Stomach (tissue), 4 donors: ENCODE measurements around the gene DCLK1.

Source experiments
- POLR2AphosphoS5 ChIP-seq, 3 donors: sonication (generic); formaldehyde crosslinking; IDR thresholded peaks; one replicate each; pipeline ENCODE4 v1.6.1; 2016; ENCODE audit warnings: antibody characterized with exemption in 3 of 3
- TF ChIP-seq, protein P1 (sequence below), 7 experiments: fragments of 450-650 bp in 4 of 7; fragments of 200-600 bp in 3 of 7; sonication (generic) in 3 of 7; IDR thresholded peaks; one replicate each; pipeline ENCODE4 v1.5.1; 2016 to 2019; ENCODE audit warnings: antibody characterized with exemption in 7 of 7, control low read depth in 2 of 7, mild to moderate bottlenecking in 1 of 7

DNA sequence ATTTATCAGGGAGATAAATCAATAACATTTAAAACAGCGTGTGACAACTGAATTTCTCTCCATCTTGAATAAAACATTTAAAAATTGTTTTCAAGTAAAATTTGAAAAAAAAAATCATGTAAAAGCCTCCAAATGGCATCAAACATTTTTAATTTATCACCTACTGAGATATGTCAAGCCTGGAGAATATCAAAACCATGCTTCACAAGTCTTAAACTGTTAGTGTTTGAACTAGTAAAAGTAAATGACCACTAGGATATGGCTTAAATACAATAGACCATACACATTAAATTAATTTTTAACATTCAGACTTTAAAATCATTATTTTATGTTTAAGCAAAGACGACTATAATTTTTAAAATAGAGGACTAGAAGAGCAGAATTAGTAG, 281.9 kb downstream of the DCLK1 start:
- TF ChIP-seq, protein P1, sequence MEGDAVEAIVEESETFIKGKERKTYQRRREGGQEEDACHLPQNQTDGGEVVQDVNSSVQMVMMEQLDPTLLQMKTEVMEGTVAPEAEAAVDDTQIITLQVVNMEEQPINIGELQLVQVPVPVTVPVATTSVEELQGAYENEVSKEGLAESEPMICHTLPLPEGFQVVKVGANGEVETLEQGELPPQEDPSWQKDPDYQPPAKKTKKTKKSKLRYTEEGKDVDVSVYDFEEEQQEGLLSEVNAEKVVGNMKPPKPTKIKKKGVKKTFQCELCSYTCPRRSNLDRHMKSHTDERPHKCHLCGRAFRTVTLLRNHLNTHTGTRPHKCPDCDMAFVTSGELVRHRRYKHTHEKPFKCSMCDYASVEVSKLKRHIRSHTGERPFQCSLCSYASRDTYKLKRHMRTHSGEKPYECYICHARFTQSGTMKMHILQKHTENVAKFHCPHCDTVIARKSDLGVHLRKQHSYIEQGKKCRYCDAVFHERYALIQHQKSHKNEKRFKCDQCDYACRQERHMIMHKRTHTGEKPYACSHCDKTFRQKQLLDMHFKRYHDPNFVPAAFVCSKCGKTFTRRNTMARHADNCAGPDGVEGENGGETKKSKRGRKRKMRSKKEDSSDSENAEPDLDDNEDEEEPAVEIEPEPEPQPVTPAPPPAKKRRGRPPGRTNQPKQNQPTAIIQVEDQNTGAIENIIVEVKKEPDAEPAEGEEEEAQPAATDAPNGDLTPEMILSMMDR (IDR thresholded peaks at IDR 0.05), result no peak
- no peak for TF ChIP-seq POLR2AphosphoS5 (IDR thresholded peaks at IDR 0.05)
